Osteocyte (in vitro differentiated cells): ENCODE results near the gene CHST11. TPM values are rescaled to one million over a fixed set of nuclear protein-coding genes. Genes with fewer than 3 reads are reported as not detected.
A peak's percentile ranks its signal among the peaks of the same experiment; 100 is the strongest.

ENCODE experiments used
- DNase-seq: peaks from one replicate; pipeline ENCODE4 v3.0.0; 2021; ENCODE audit warnings: mixed read lengths; ENCODE audit not compliant: unreplicated experiment; ENCODE audit errors: extremely low spot score
- H3K27ac Mint-ChIP-seq: one replicate; pipeline ENCODE4 v1.8.0; 2021; ENCODE audit warnings: mild to moderate bottlenecking, mixed read lengths; ENCODE audit not compliant: unreplicated experiment
- H3K27me3 Mint-ChIP-seq: one replicate; pipeline ENCODE4 v1.8.0; 2021; ENCODE audit warnings: mixed read lengths; ENCODE audit not compliant: unreplicated experiment
- H3K36me3 Mint-ChIP-seq: one replicate; pipeline ENCODE4 v1.8.0; 2021; ENCODE audit warnings: mixed read lengths; ENCODE audit not compliant: unreplicated experiment
- H3K4me1 Mint-ChIP-seq: one replicate; pipeline ENCODE4 v1.8.0; 2021; ENCODE audit warnings: mixed read lengths; ENCODE audit not compliant: unreplicated experiment
- H3K4me3 Mint-ChIP-seq: one replicate; pipeline ENCODE4 v1.8.0; 2021; ENCODE audit warnings: mild to moderate bottlenecking, moderate library complexity, mixed read lengths; ENCODE audit not compliant: unreplicated experiment
- H3K9me3 Mint-ChIP-seq: one replicate; pipeline ENCODE4 v1.8.0; 2021; ENCODE audit warnings: mixed read lengths; ENCODE audit not compliant: unreplicated experiment
- CTCF ChIP-seq: fragments of 200-600 bp; sonication (generic); IDR thresholded peaks from 2 replicates; pipeline ENCODE4 v1.5.0; 2021; ENCODE audit warnings: antibody characterized with exemption, mild to moderate bottlenecking, moderate library complexity
- total RNA-seq: library from RNA; stranded (reverse); gene quantifications from 2 replicates; pipeline ENCODE4 v1.2.1, GENCODE V29; 2021

Gene CHST11
- total RNA-seq, 1 donor from 2014 or later, result 7.5 TPM

- no peak overlapping the region for H3K4me3 Mint-ChIP-seq
- H3K27ac Mint-ChIP-seq, result no peak overlapping the region
- no peaks in the 10 kb centered on the region for H3K27me3 Mint-ChIP-seq
- H3K4me1 Mint-ChIP-seq, result peaks cover 6% of the 10 kb centered on the region
- no peak for DNase-seq
- no peaks in the 10 kb centered on the region for H3K9me3 Mint-ChIP-seq
- no peak for TF ChIP-seq CTCF
- no peaks in the 10 kb centered on the region for H3K36me3 Mint-ChIP-seq
These were observed 21.0 kb downstream of the CHST11 start for GRCh38 chr12:104477510-104478390.

DNA sequence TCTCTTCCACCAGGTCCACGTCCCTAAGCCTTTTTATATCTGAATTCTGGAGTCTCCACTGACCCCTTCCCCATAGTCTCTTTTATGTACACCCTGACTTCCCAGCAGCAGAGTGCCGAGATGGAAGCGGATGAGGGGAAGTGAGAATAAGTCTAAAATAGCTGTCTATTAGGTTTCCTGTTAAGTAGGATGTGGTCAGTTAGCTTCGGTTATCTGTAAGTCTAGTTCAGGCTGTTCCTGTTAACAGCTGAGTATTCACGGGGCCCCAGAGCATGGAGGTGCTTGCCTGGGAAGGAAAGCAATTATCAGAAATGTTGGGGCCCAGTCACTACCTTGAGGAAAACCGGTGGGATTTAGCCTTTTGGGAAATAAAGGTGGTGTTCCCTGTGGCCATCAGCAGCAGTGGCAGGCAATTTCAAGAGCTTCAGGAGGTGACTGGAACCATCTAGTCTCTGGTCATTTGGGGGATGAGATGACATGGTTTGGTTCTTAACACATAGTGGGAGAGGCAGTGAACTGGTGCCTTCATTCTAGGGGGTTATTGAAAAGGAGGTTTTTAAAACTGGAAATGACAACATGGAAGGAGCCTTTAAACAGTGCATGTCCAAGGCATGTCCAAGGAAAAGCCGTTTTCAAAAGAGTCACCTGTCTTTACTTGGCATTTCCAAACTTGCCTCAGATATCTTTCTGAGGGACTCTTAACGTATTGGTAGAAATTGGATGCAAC is 21.8 kb downstream of the CHST11 start:
- Mint-ChIP-seq H3K36me3 (no peaks in the 10 kb centered on the region), H3K4me3 (no peak overlapping the region), H3K27me3 (no peaks in the 10 kb centered on the region), H3K4me1 (peaks cover 2% of the 10 kb centered on the region), H3K27ac (peak overlapping the region; percentile 2), H3K9me3 (no peaks in the 10 kb centered on the region)
- no peak for TF ChIP-seq CTCF
- no peak for DNase-seq

DNA sequence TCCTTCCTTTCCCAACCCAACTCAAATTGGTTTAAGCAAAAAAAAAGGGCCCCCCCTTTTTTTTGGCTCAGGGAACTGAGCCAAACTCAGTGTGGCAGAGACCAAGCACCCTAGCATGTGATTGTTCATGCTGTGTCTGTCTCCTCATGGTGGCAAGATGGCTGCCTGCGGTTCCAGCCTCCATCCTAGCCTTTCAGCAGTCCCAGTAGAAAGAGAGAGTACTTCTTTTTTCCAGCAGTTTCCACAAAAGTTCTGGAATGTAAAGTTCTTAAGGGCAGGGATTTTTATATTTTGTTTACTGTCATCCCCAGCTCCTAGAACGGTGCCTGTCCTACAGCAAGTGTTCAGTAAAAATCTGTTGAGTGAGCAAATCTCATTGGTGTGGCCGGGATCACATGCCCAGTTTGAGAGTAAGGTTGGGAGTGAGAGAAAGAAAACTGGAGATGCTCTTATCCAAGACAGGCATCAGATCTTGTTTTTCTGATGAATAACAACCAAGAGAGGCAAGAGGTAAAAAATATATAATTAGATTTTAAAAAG is 22.4 kb downstream of the CHST11 start:
- no peaks in the 10 kb centered on the region for H3K27me3 Mint-ChIP-seq
- H3K36me3 Mint-ChIP-seq, result no peaks in the 10 kb centered on the region
- TF ChIP-seq CTCF, result no peak
- no peaks in the 10 kb centered on the region for H3K9me3 Mint-ChIP-seq
- H3K27ac Mint-ChIP-seq, result no peak overlapping the region
- no peak for DNase-seq
- H3K4me3 Mint-ChIP-seq, result no peak overlapping the region
- H3K4me1 Mint-ChIP-seq, result peaks cover 2% of the 10 kb centered on the region

- H3K27me3 Mint-ChIP-seq, result no peaks in the 10 kb centered on the region
- no peaks in the 10 kb centered on the region for H3K9me3 Mint-ChIP-seq
- no peak overlapping the region for H3K27ac Mint-ChIP-seq
- DNase-seq, result no peak
- peaks cover 2% of the 10 kb centered on the region for H3K4me1 Mint-ChIP-seq
- H3K36me3 Mint-ChIP-seq, result no peaks in the 10 kb centered on the region
- no peak for TF ChIP-seq CTCF
- no peak overlapping the region for H3K4me3 Mint-ChIP-seq
These were observed 23.3 kb downstream of the CHST11 start for GRCh38 chr12:104480012-104480411.
